GM23338 (cell line): Measurements from ENCODE around the gene CA7. TPM values are rescaled to one million over a fixed set of nuclear protein-coding genes. Genes with fewer than 3 reads are reported as not detected.

Experiments used
- ATAC-seq: fragments of 200-7000 bp; cut with Tn5 transposase; 3 replicates; pipeline ENCODE4 v1.9.1; 2020
- DNase-seq: peaks from one replicate; pipeline ENCODE4 v3.0.0-alpha.2; 2015; ENCODE audit warnings: low spot score
- H2AFZ ChIP-seq: fragments of 200-600 bp; sonication (generic); 2 replicates; pipeline ENCODE4 v1.8.0; 2016; ENCODE audit warnings: antibody characterized with exemption, mild to moderate bottlenecking, moderate library complexity
- H3F3A ChIP-seq: fragments of 200-600 bp; sonication (generic); replicated peaks from 2 replicates; pipeline ENCODE4 v1.8.0; 2017; ENCODE audit warnings: antibody characterized with exemption, mixed run types, low read depth
- H3K27ac ChIP-seq: fragments of 200-600 bp; sonication (generic); 2 replicates; pipeline ENCODE4 v1.6.1; 2016; ENCODE audit warnings: low read depth
- H3K27me3 ChIP-seq: fragments of 200-600 bp; sonication (generic); 2 replicates; pipeline ENCODE4 v1.8.0; 2016; ENCODE audit warnings: mild to moderate bottlenecking, mixed run types, moderate library complexity; ENCODE audit not compliant: insufficient read depth
- H3K36me3 ChIP-seq: fragments of 200-600 bp; sonication (generic); 2 replicates; pipeline ENCODE4 v1.8.0; 2016; ENCODE audit warnings: mild to moderate bottlenecking; ENCODE audit not compliant: insufficient read depth
- H3K4me1 ChIP-seq: fragments of 200-600 bp; sonication (generic); 2 replicates; pipeline ENCODE4 v1.8.0; 2016; ENCODE audit warnings: mild to moderate bottlenecking, moderate library complexity; ENCODE audit not compliant: insufficient read depth
- H3K4me2 ChIP-seq: fragments of 200-600 bp; sonication (generic); 2 replicates; pipeline ENCODE4 v1.7.1; 2017; ENCODE audit warnings: mixed run types
- H3K4me3 ChIP-seq: fragments of 200-600 bp; sonication (generic); 2 replicates; pipeline ENCODE4 v1.6.1; 2016; ENCODE audit warnings: mixed run types
- H3K79me2 ChIP-seq: fragments of 200-600 bp; sonication (generic); replicated peaks from 2 replicates; pipeline ENCODE4 v1.8.0; 2017; ENCODE audit warnings: mild to moderate bottlenecking; ENCODE audit not compliant: insufficient read depth
- H3K9me2 ChIP-seq: fragments of 200-600 bp; sonication (generic); 2 replicates; pipeline ENCODE4 v1.8.0; 2017; ENCODE audit not compliant: insufficient read depth
- H4K20me1 ChIP-seq: fragments of 200-600 bp; sonication (generic); replicated peaks from 2 replicates; pipeline ENCODE4 v1.8.0; 2017; ENCODE audit warnings: mild to moderate bottlenecking; ENCODE audit not compliant: insufficient read depth
- H3K27ac Mint-ChIP-seq: 2 replicates; pipeline ENCODE4 v1.8.0; 2020; ENCODE audit warnings: inconsistent platforms, mild to moderate bottlenecking, moderate library complexity, mixed read lengths
- H3K27me3 Mint-ChIP-seq: 3 replicates; pipeline ENCODE4 v1.8.0; 2022; ENCODE audit warnings: low read depth, mild to moderate bottlenecking, moderate library complexity, mixed read lengths, inconsistent platforms; ENCODE audit not compliant: insufficient read depth, poor library complexity
- H3K36me3 Mint-ChIP-seq: 3 replicates; pipeline ENCODE4 v1.8.0; 2021; ENCODE audit warnings: low read depth, mild to moderate bottlenecking, inconsistent platforms, moderate library complexity, mixed read lengths
- H3K4me1 Mint-ChIP-seq: 3 replicates; pipeline ENCODE4 v1.8.0; 2020; ENCODE audit warnings: mild to moderate bottlenecking, inconsistent platforms, mixed read lengths
- H3K4me3 Mint-ChIP-seq: 3 replicates; pipeline ENCODE4 v1.8.0; 2021; ENCODE audit warnings: moderate library complexity, mild to moderate bottlenecking, inconsistent platforms, mixed read lengths
- H3K9me3 Mint-ChIP-seq: 3 replicates; pipeline ENCODE4 v1.8.0; 2020; ENCODE audit warnings: moderate library complexity, mild to moderate bottlenecking, inconsistent platforms, mixed read lengths
- CREB1 ChIP-seq: fragments of 250-450 bp; sonication (Bioruptor Pico); IDR thresholded peaks from 2 replicates; pipeline ENCODE4 v1.5.0; 2020; ENCODE audit warnings: low read depth, mild to moderate bottlenecking, moderate library complexity
- ETS1 ChIP-seq: IDR thresholded peaks from 2 replicates; pipeline ENCODE4 v1.6.1; 2016; ENCODE audit warnings: antibody characterized with exemption
- EZH2 ChIP-seq: fragments of 200-600 bp; sonication (generic); IDR thresholded peaks from one replicate; pipeline ENCODE4 v1.8.0; 2017; ENCODE audit warnings: antibody characterized with exemption, mild to moderate bottlenecking, low read depth; ENCODE audit not compliant: unreplicated experiment
- NANOG ChIP-seq: IDR thresholded peaks from 2 replicates; pipeline ENCODE4 v1.6.1; 2016; ENCODE audit warnings: antibody characterized with exemption, borderline replicate concordance
- POLR2AphosphoS5 ChIP-seq: IDR thresholded peaks from 2 replicates; pipeline ENCODE4 v1.6.1; 2016; ENCODE audit warnings: antibody characterized with exemption, low read depth
- REST ChIP-seq: IDR thresholded peaks from one replicate; pipeline ENCODE4 v1.6.1; 2018; ENCODE audit warnings: antibody characterized with exemption; ENCODE audit not compliant: unreplicated experiment
- STAT1 ChIP-seq: IDR thresholded peaks from one replicate; pipeline ENCODE4 v1.6.1; 2016; ENCODE audit warnings: antibody characterized with exemption; ENCODE audit not compliant: unreplicated experiment
- ZNF331 ChIP-seq: fragments of 250-450 bp; sonication (Bioruptor Pico); IDR thresholded peaks from 2 replicates; pipeline ENCODE4 v1.5.0; 2020; ENCODE audit warnings: low read depth, mild to moderate bottlenecking, moderate library complexity
- polyA plus RNA-seq: library from polyadenylated mRNA; unstranded; fragments of >200 nt; fragmentation: Nextera tagmentation; extraction: Ambion mirVana; gene quantifications from 2 replicates; pipeline ENCODE4 v1.2.1, GENCODE V29; 2016
- total RNA-seq: library from RNA; depleted of rRNA; stranded (reverse); fragments of >200 nt; shearing (Covaris generic); gene quantifications from 2 replicates; pipeline ENCODE4 v1.2.3, GENCODE V29; 2014

CA7 gene
- total and polyA plus RNA-seq, 2 experiments from 2014 or later: 2.1 to 2.8 TPM

- Histone ChIP-seq H3K36me3 (no peaks in the 10 kb centered on the region), H3F3A (0 out of 2 replicates have a peak, but pooled peaks cover 6% of the 10 kb centered on the region), H3K79me2 (no peaks in the 10 kb centered on the region), H4K20me1 (no peaks in the 10 kb centered on the region), H3K4me1 (no peaks in the 10 kb centered on the region; the same call in 1 of the 2 replicates), H2AFZ (peak overlapping the region; percentile 99), H3K9me2 (no peaks in the 10 kb centered on the region; the same call in 1 of the 2 replicates), H3K27me3 (peaks cover 51% of the 10 kb centered on the region), H3K27ac (no peak overlapping the region), H3K4me2 (peak overlapping the region; percentile 86), H3K4me3 (peak overlapping the region; percentile 69)
- Mint-ChIP-seq H3K4me1 (peaks cover 16% of the 10 kb centered on the region), H3K36me3 (no peaks in the 10 kb centered on the region), H3K27me3 (peaks cover 40% of the 10 kb centered on the region), H3K4me3 (peak overlapping the region; percentile 76), H3K27ac (no peak overlapping the region), H3K9me3 (no peaks in the 10 kb centered on the region; the same call in 2 of the 3 replicates)
- no peak; the same call in 2 of the 3 replicates for ATAC-seq
- TF ChIP-seq NANOG (no peak), POLR2AphosphoS5 (peak; percentile 21; the same call in 1 of the 2 replicates)
- peak; percentile 73 for DNase-seq
Measured at GRCh38 chr16:66844009-66844341, 239 bp upstream of the CA7 start.

- peak overlapping the region; percentile 76 for H3K4me3 Mint-ChIP-seq
- no peaks in the 10 kb centered on the region for H3K36me3 Mint-ChIP-seq
- no peaks in the 10 kb centered on the region; the same call in 2 of the 3 replicates for H3K9me3 Mint-ChIP-seq
- Histone ChIP-seq H3K4me2 (peak overlapping the region; percentile 86), H3F3A (0 out of 2 replicates have a peak, but pooled peaks cover 6% of the 10 kb centered on the region), H4K20me1 (no peaks in the 10 kb centered on the region), H3K9me2 (no peaks in the 10 kb centered on the region; the same call in 1 of the 2 replicates), H3K79me2 (no peaks in the 10 kb centered on the region), H3K4me3 (peak overlapping the region; percentile 69), H3K36me3 (no peaks in the 10 kb centered on the region), H3K4me1 (no peaks in the 10 kb centered on the region; the same call in 1 of the 2 replicates), H3K27ac (no peak overlapping the region), H3K27me3 (peaks cover 51% of the 10 kb centered on the region), H2AFZ (peak overlapping the region; percentile 95)
- H3K27ac Mint-ChIP-seq: no peak overlapping the region
- ATAC-seq (no peak), DNase-seq (no peak)
- TF ChIP-seq POLR2AphosphoS5 (no peak), ZNF331 (CRISPR knock-in tag) (no peak), STAT1 (no peak), NANOG (no peak), EZH2 (no peak), ETS1 (no peak), REST (no peak), CREB1 (CRISPR knock-in tag) (no peak)
- H3K27me3 Mint-ChIP-seq: peaks cover 40% of the 10 kb centered on the region
- H3K4me1 Mint-ChIP-seq: peaks cover 16% of the 10 kb centered on the region
Measured at GRCh38 chr16:66845080-66845410, 831 bp downstream of the CA7 start.
